Caco-2 (cell line): ENCODE measurements around the gene DDX11. TPM values are rescaled to one million over a fixed set of nuclear protein-coding genes. Genes with fewer than 3 reads are reported as not detected.
A peak's percentile ranks its signal among the peaks of the same experiment; 100 is the strongest.
"Not testable (repeated sequence)": the region's sequence is repeated elsewhere in the genome, so short reads cannot be mapped to it uniquely, and the experiment has no call there.

Source experiments
- BruUV-seq: library from RNA; stranded (reverse); fragments of 400-500 nt; replicated peaks from 2 replicates; lab custom pipeline; 2021; lab: Mats Ljungman, UMichigan
- CTCF ChIA-PET: fragments of 300-600 bp; sonication (Branson Sonifier 250); formaldehyde crosslinking; loops from one replicate; lab custom pipeline; 2022; ENCODE audit warnings: antibody characterized with exemption; lab: Charles Lee
- POLR2A ChIA-PET: fragments of 300-600 bp; sonication (Branson Sonifier 250); formaldehyde crosslinking; loops from one replicate; lab custom pipeline; 2022; ENCODE audit warnings: antibody characterized with exemption; lab: Charles Lee
- DNase-seq, 2 experiments: peaks; one replicate each; pipeline versions ENCODE4 v3.0.0 to v3.0.0-alpha.2; 2020 to 2022
- H3K27me3 ChIP-seq: replicated peaks from 2 replicates; pipeline ENCODE4 v1.6.0; 2011; ENCODE audit warnings: low read length; ENCODE audit not compliant: control insufficient read depth, insufficient read depth
- H3K36me3 ChIP-seq: 2 replicates; pipeline ENCODE4 v1.5.1; 2011; ENCODE audit warnings: low read length; ENCODE audit not compliant: control insufficient read depth, insufficient read depth
- H3K4me1 ChIP-seq: fragments of 250-450 bp; sonication (Bioruptor Pico); 2 replicates; pipeline ENCODE4 v1.5.1; 2020; ENCODE audit warnings: mild to moderate bottlenecking
- H3K4me3 ChIP-seq: 2 replicates; pipeline ENCODE4 v1.5.1; 2011; ENCODE audit warnings: low read depth, mild to moderate bottlenecking, control low read depth, low read length
- H3K9me3 ChIP-seq: fragments of 250-450 bp; sonication (Bioruptor Pico); 2 replicates; pipeline ENCODE4 v1.5.1; 2020; ENCODE audit warnings: mild to moderate bottlenecking, moderate library complexity
- H3K27ac Mint-ChIP-seq: one replicate; pipeline ENCODE4 v1.8.0; 2022; ENCODE audit warnings: mixed read lengths; ENCODE audit not compliant: unreplicated experiment
- H3K27me3 Mint-ChIP-seq: one replicate; pipeline ENCODE4 v1.8.0; 2022; ENCODE audit warnings: mixed read lengths; ENCODE audit not compliant: insufficient read depth, unreplicated experiment
- H3K36me3 Mint-ChIP-seq: one replicate; pipeline ENCODE4 v1.8.0; 2022; ENCODE audit warnings: mild to moderate bottlenecking, mixed read lengths; ENCODE audit not compliant: insufficient read depth, unreplicated experiment
- H3K4me1 Mint-ChIP-seq: one replicate; pipeline ENCODE4 v1.8.0; 2022; ENCODE audit warnings: low read depth, mixed read lengths; ENCODE audit not compliant: unreplicated experiment
- H3K4me3 Mint-ChIP-seq: one replicate; pipeline ENCODE4 v1.8.0; 2022; ENCODE audit warnings: mild to moderate bottlenecking, moderate library complexity, mixed read lengths; ENCODE audit not compliant: unreplicated experiment
- H3K9me3 Mint-ChIP-seq: one replicate; pipeline ENCODE4 v1.8.0; 2022; ENCODE audit warnings: mixed read lengths; ENCODE audit not compliant: unreplicated experiment
- CTCF ChIP-seq, 2 experiments: fragments of 200-600 bp in 1 of 2; IDR thresholded peaks; 1 replicate in 1 of 2; 2 replicates in 1 of 2; pipeline versions ENCODE4 v1.5.1 to v1.8.0; 2011 to 2022; ENCODE audit warnings: antibody characterized with exemption in 1 of 2, control low read depth in 1 of 2, inconsistent platforms in 1 of 2, low read depth in 1 of 2, low read length in 1 of 2, mild to moderate bottlenecking in 1 of 2, moderate library complexity in 1 of 2; ENCODE audit not compliant: insufficient read depth in 1 of 2, severe bottlenecking in 1 of 2, unreplicated experiment in 1 of 2
- intact Hi-C: fragments of 100-400 bp; cut with micrococcal nuclease; formaldehyde crosslinking; loops from one replicate; pipeline ENCODE4 v1.10.0; 2022; ENCODE audit not compliant: unreplicated experiment
- total RNA-seq: library from RNA; stranded (reverse); gene quantifications from 2 replicates; pipeline ENCODE4 v1.2.3, GENCODE V29; 2022

Gene DDX11
- total RNA-seq, 1 experiment from 2014 or later = 175 TPM

GRCh38 chr12:31104220-31104619, 30.6 kb downstream of the DDX11 start:
- intact Hi-C loops, DNase-seq, POLR2A ChIA-PET, H3K4me3 ChIP-seq, H3K9me3 Mint-ChIP-seq, H3K4me3 Mint-ChIP-seq, H3K4me1 ChIP-seq, H3K27me3 Mint-ChIP-seq, CTCF ChIA-PET, H3K4me1 Mint-ChIP-seq, H3K9me3 ChIP-seq, H3K27me3 ChIP-seq, H3K36me3 ChIP-seq, H3K27ac Mint-ChIP-seq: not testable (repeated sequence)
- peaks cover 70% of the 10 kb centered on the region for H3K36me3 Mint-ChIP-seq
- TSS peak; percentile 30 for BruUV-seq

- H3K4me3 ChIP-seq, H3K4me1 Mint-ChIP-seq, H3K9me3 ChIP-seq, H3K27me3 Mint-ChIP-seq, BruUV-seq, intact Hi-C loops, DNase-seq, H3K27me3 ChIP-seq, POLR2A ChIA-PET, CTCF ChIA-PET, H3K4me1 ChIP-seq, H3K36me3 ChIP-seq, H3K9me3 Mint-ChIP-seq, H3K27ac Mint-ChIP-seq, H3K4me3 Mint-ChIP-seq: not testable (repeated sequence)
- peaks cover 68% of the 10 kb centered on the region for H3K36me3 Mint-ChIP-seq
Measured at GRCh38 chr12:31104773-31105172, 31.1 kb downstream of the DDX11 start.

- Histone ChIP-seq H3K36me3 (no peaks in the 10 kb centered on the region), H3K9me3 (no peaks in the 10 kb centered on the region), H3K4me1 (no peaks in the 10 kb centered on the region), H3K4me3 (no peak overlapping the region), H3K27me3 (no peaks in the 10 kb centered on the region)
- Mint-ChIP-seq H3K9me3 (no peaks in the 10 kb centered on the region), H3K27me3 (no peaks in the 10 kb centered on the region), H3K27ac (peak overlapping the region; percentile 33), H3K4me3 (no peak overlapping the region), H3K4me1 (peaks cover 6% of the 10 kb centered on the region), H3K36me3 (peaks cover 63% of the 10 kb centered on the region)
- intact Hi-C loops = no loop called here
- no peak for DNase-seq
- ChIA-PET POLR2A (no interaction called here), CTCF (no interaction called here)
- no TSS peak for BruUV-seq
- no peak for TF ChIP-seq CTCF (IDR thresholded peaks at IDR 0.05; ENCODE audit: insufficient read depth in 1 of 2, low read depth in 1 of 2, low read length in 1 of 2, severe bottlenecking in 1 of 2, unreplicated experiment in 1 of 2)
Measured at GRCh38 chr12:31105668-31106067, 32.0 kb downstream of the DDX11 start.

- H3K36me3 Mint-ChIP-seq = peaks cover 57% of the 10 kb centered on the region
- Histone ChIP-seq H3K4me1 (no peaks in the 10 kb centered on the region), H3K9me3 (no peaks in the 10 kb centered on the region), H3K4me3 (no peak overlapping the region), H3K36me3 (no peaks in the 10 kb centered on the region), H3K27me3 (no peaks in the 10 kb centered on the region)
- H3K27me3 Mint-ChIP-seq = no peaks in the 10 kb centered on the region
- TF ChIP-seq CTCF (IDR thresholded peaks at IDR 0.05; ENCODE audit: insufficient read depth in 1 of 2, low read depth in 1 of 2, low read length in 1 of 2, severe bottlenecking in 1 of 2, unreplicated experiment in 1 of 2) = no peak
- ChIA-PET POLR2A (no interaction called here), CTCF (no interaction called here)
- H3K4me1 Mint-ChIP-seq = peaks cover 6% of the 10 kb centered on the region
- no peak for DNase-seq
- H3K9me3 Mint-ChIP-seq = no peaks in the 10 kb centered on the region
- no peak overlapping the region for H3K4me3 Mint-ChIP-seq
- H3K27ac Mint-ChIP-seq = peak overlapping the region; percentile 33
- no TSS peak for BruUV-seq
- intact Hi-C loops = no loop called here
Measured at GRCh38 chr12:31106101-31106803, 32.6 kb downstream of the DDX11 start.

- H3K4me1 Mint-ChIP-seq, BruUV-seq, H3K36me3 ChIP-seq, POLR2A ChIA-PET, H3K4me3 ChIP-seq, H3K4me3 Mint-ChIP-seq, H3K9me3 ChIP-seq, intact Hi-C loops, H3K27me3 ChIP-seq, H3K9me3 Mint-ChIP-seq, H3K27ac Mint-ChIP-seq, H3K4me1 ChIP-seq, DNase-seq, H3K27me3 Mint-ChIP-seq, CTCF ChIA-PET: not testable (repeated sequence)
- H3K36me3 Mint-ChIP-seq = peaks cover 24% of the 10 kb centered on the region
Measured at GRCh38 chr12:31109773-31110172, 36.1 kb downstream of the DDX11 start.
